GM23248 (cell line): ENCODE data around the gene SARDH. TPM values are rescaled to one million over a fixed set of nuclear protein-coding genes. Genes with fewer than 3 reads are reported as not detected.

Experiments
- DNase-seq: peaks from one replicate; pipeline ENCODE4 v3.0.0-alpha.2; 2015
- H2AFZ ChIP-seq: fragments of 200-600 bp; sonication (generic); 2 replicates; pipeline ENCODE4 v1.6.1; 2016; ENCODE audit warnings: antibody characterized with exemption
- H3F3A ChIP-seq: fragments of 200-600 bp; sonication (generic); 2 replicates; pipeline ENCODE4 v1.6.1; 2016; ENCODE audit warnings: mild to moderate bottlenecking, antibody characterized with exemption, mixed run types; ENCODE audit not compliant: insufficient read depth
- H3K27ac ChIP-seq: fragments of 200-600 bp; sonication (generic); 2 replicates; pipeline ENCODE4 v1.5.1; 2016; ENCODE audit warnings: mild to moderate bottlenecking
- H3K27me3 ChIP-seq: fragments of 200-600 bp; sonication (generic); replicated peaks from 2 replicates; pipeline ENCODE4 v1.6.1; 2016; ENCODE audit warnings: mild to moderate bottlenecking; ENCODE audit not compliant: insufficient read depth
- H3K36me3 ChIP-seq: fragments of 200-600 bp; sonication (generic); 2 replicates; pipeline ENCODE4 v1.6.1; 2016; ENCODE audit warnings: low read depth, mild to moderate bottlenecking
- H3K4me1 ChIP-seq: fragments of 200-600 bp; sonication (generic); 2 replicates; pipeline ENCODE4 v1.6.1; 2016; ENCODE audit warnings: mild to moderate bottlenecking; ENCODE audit not compliant: insufficient read depth
- H3K4me2 ChIP-seq: fragments of 200-600 bp; sonication (generic); one replicate; pipeline ENCODE4 v1.6.1; 2016; ENCODE audit warnings: mild to moderate bottlenecking; ENCODE audit not compliant: unreplicated experiment
- H3K4me3 ChIP-seq: fragments of 200-600 bp; sonication (generic); 2 replicates; pipeline ENCODE4 v1.5.1; 2016; ENCODE audit warnings: mild to moderate bottlenecking
- H3K79me2 ChIP-seq: fragments of 200-600 bp; sonication (generic); 2 replicates; pipeline ENCODE4 v1.6.1; 2016; ENCODE audit warnings: mild to moderate bottlenecking; ENCODE audit not compliant: insufficient read depth
- H3K9ac ChIP-seq: fragments of 200-600 bp; sonication (generic); 2 replicates; pipeline ENCODE4 v1.6.1; 2016; ENCODE audit warnings: mild to moderate bottlenecking
- H3K9me2 ChIP-seq: fragments of 200-600 bp; sonication (generic); 2 replicates; pipeline ENCODE4 v1.6.1; 2016; ENCODE audit warnings: mixed run types, mild to moderate bottlenecking, moderate library complexity; ENCODE audit not compliant: insufficient read depth
- H3K9me3 ChIP-seq: fragments of 200-600 bp; sonication (generic); one replicate; pipeline ENCODE4 v1.6.1; 2017; ENCODE audit warnings: low read depth
- H4K20me1 ChIP-seq: fragments of 200-600 bp; sonication (generic); 2 replicates; pipeline ENCODE4 v1.6.0; 2016; ENCODE audit not compliant: insufficient read depth
- EZH2 ChIP-seq: fragments of 200-600 bp; sonication (generic); IDR thresholded peaks from 2 replicates; pipeline ENCODE4 v1.6.1; 2018; ENCODE audit warnings: antibody characterized with exemption, mild to moderate bottlenecking; ENCODE audit not compliant: insufficient read depth, poor library complexity, severe bottlenecking
- EZH2phosphoT487 ChIP-seq: fragments of 200-600 bp; sonication (generic); IDR thresholded peaks from 2 replicates; pipeline ENCODE4 v1.6.1; 2018; ENCODE audit warnings: antibody characterized with exemption, moderate library complexity, mild to moderate bottlenecking, low read depth; ENCODE audit not compliant: insufficient read depth
- WGBS, 2 experiments: methylation state at CpG; one replicate each; pipeline ENCODE4 v1.1.6; 2015 to 2017; ENCODE audit warnings: low lambda C conversion rate in 2 of 2, low coverage in 1 of 2; ENCODE audit errors: missing lambda C conversion rate in 2 of 2; 5-methylcytosine and 5-hydroxymethylcytosine counted together
- in situ Hi-C: fragments of 300-500 bp; cut with MboI; formaldehyde crosslinking; loops from 2 replicates; pipeline ENCODE4 v1.15.0; 2020
- polyA plus RNA-seq: library from polyadenylated mRNA; unstranded; fragments of >200 nt; fragmentation: Nextera tagmentation; extraction: Ambion mirVana; gene quantifications from 2 replicates; pipeline ENCODE4 v1.2.1, GENCODE V29; 2016
- total RNA-seq: library from RNA; depleted of rRNA; stranded (reverse); fragments of >200 nt; shearing (Covaris generic); gene quantifications from 2 replicates; pipeline ENCODE4 v1.2.3, GENCODE V29; 2014

SARDH gene
- total and polyA plus RNA-seq, 2 experiments from 2014 or later = 0.16 to 2.4 TPM

DNA sequence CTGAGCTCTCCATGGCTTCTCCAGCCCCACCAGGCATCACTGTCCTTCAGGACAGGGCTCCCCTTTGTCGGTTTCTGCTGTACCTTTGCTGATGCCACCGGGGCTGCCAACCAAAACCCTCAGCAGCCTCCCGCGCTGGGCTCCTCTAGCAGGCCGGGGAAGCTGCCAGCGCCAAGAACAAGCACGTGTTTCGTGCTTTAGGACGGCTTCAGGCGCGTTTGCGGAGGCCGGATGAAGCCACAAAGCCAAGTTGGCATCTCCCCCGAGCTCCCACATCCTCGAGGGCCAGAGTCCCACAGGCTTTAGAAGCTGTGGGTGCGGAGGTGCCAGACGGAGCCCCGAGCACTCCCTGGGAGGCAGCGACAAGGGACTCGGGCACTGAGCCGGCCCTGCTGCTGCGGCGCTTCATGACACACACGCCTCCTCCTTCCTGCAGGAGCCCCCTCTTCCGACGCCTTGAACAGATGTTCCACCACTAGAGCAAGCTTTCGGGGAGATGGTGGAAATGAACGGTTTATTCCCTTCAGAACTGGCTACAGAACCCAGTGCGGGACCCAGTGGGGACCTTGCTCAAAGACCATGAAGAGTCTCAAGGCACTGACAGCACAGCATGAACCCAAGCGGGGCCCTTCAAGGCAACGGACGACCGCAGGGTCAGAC is 36.7 kb downstream of the SARDH start:
- DNase-seq = peak; percentile 43
- Histone ChIP-seq H2AFZ (no peak overlapping the region), H3K36me3 (no peaks in the 10 kb centered on the region), H3F3A (no peaks in the 10 kb centered on the region), H3K27me3 (peaks cover 44% of the 10 kb centered on the region), H3K9me3 (no peaks in the 10 kb centered on the region), H3K27ac (no peak overlapping the region), H3K9me2 (no peaks in the 10 kb centered on the region), H3K79me2 (no peaks in the 10 kb centered on the region), H3K4me1 (no peaks in the 10 kb centered on the region), H4K20me1 (no peaks in the 10 kb centered on the region), H3K4me2 (no peak overlapping the region), H3K9ac (no peak overlapping the region), H3K4me3 (no peak overlapping the region)
- in situ Hi-C loops = no loop called here
- TF ChIP-seq EZH2 (peak; percentile 49), EZH2phosphoT487 (no peak)
- whole genome bisulfite sequencing, 2 experiments = 17 to 22% methylated on average over 28 to 33 of the region's 33 CpGs

DNA sequence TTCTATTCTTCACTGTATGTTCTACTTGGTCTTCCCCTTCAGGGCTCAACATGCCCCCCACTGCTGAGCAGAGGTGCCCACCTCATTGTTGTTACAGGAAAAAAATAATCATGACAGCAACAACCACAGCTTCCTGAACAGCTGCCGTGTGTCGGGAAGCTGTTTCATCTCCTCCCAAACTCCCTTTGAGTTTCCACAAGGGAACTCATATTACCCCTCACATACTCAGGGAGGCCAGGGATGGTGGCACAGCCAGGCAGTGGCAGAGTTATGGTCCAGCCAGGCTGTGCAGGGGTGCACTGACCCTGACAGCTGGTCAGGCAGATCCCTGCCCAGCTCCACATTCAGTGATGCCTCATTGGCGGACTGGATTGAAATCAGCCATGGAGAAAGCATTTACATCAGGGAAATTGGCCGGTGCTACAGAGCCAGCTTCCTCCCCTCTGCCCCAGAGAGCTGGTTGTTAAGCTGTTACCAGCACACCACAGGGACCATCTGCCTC is 37.3 kb downstream of the SARDH start:
- 70% methylated on average over 4 of the region's 4 CpGs for WGBS, 2 experiments
- Histone ChIP-seq H3K9me3 (no peaks in the 10 kb centered on the region), H3K9ac (no peak overlapping the region), H3K4me2 (no peak overlapping the region), H3K79me2 (no peaks in the 10 kb centered on the region), H3F3A (no peaks in the 10 kb centered on the region), H3K36me3 (no peaks in the 10 kb centered on the region), H4K20me1 (no peaks in the 10 kb centered on the region), H3K4me1 (no peaks in the 10 kb centered on the region), H3K4me3 (no peak overlapping the region), H2AFZ (no peak overlapping the region), H3K9me2 (no peaks in the 10 kb centered on the region), H3K27ac (no peak overlapping the region), H3K27me3 (peaks cover 47% of the 10 kb centered on the region)
- no peak for DNase-seq
- no peak for TF ChIP-seq EZH2
- TF ChIP-seq EZH2phosphoT487 = no peak
- in situ Hi-C loops = no loop called here

DNA sequence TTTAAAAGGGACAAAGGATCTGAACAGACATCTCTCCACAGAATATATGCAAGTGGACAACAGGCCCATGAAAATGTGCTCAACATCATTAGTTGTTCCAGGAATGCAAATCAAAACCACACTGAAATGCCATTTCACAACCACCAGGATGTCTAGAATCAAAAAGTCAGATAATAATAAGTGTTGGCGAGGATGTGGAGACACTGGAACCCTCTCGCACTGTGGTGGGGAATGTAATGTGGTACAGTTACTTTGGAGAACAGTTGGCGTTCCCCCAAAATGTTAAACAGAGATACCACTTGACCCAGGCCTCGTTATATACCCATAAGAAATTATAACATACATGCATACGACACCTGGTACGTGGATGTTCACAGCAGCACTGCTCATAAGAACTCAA is 38.6 kb downstream of the SARDH start:
- Histone ChIP-seq H3K9me3 (no peaks in the 10 kb centered on the region), H3K79me2 (no peaks in the 10 kb centered on the region), H3F3A (no peaks in the 10 kb centered on the region), H3K9me2 (no peaks in the 10 kb centered on the region), H3K4me2 (no peak overlapping the region), H3K27me3 (peaks cover 47% of the 10 kb centered on the region), H4K20me1 (no peaks in the 10 kb centered on the region), H3K9ac (no peak overlapping the region), H3K4me1 (no peaks in the 10 kb centered on the region), H3K4me3 (no peak overlapping the region), H2AFZ (no peak overlapping the region), H3K36me3 (no peaks in the 10 kb centered on the region), H3K27ac (no peak overlapping the region)
- TF ChIP-seq EZH2 = no peak
- no peak for TF ChIP-seq EZH2phosphoT487
- in situ Hi-C loops = no loop called here
- no peak for DNase-seq
- 72 to 80% methylated on average over 6 of the region's 6 CpGs for WGBS, 2 experiments

DNA sequence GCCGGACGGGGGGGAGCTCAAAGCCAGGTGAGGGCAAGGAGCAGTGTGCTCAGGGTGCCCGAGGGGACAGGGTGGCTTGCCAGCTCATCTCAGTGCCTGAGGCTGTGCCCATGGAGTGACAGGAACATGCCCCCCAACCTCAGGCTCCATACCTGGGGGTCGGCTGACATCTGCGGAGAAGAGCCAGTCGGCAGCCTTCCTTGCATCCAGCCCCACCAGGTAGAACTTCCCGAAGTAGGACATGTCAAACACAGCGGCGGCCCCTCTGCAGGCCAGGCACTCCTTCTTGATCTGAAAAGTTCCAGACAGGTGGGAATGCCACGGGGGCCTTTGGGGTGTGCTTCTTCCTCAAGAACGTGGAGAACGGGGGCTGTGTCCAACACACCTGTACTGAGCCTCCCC is 42.1 kb downstream of the SARDH start:
- TF ChIP-seq EZH2 (no peak), EZH2phosphoT487 (no peak)
- no peaks in the 10 kb centered on the region for H3K4me1 ChIP-seq
- no peak overlapping the region for H3K4me3 ChIP-seq
- WGBS, 2 experiments = 80 to 84% methylated on average over 9 to 12 of the region's 12 CpGs
- H3K9ac ChIP-seq = no peak overlapping the region
- no peaks in the 10 kb centered on the region for H3K9me3 ChIP-seq
- no peaks in the 10 kb centered on the region for H3K36me3 ChIP-seq
- in situ Hi-C loops = no loop called here
- H3K27ac ChIP-seq = no peak overlapping the region
- H3K79me2 ChIP-seq = no peaks in the 10 kb centered on the region
- no peaks in the 10 kb centered on the region for H3F3A ChIP-seq
- no peak for DNase-seq
- no peaks in the 10 kb centered on the region for H3K9me2 ChIP-seq
- H4K20me1 ChIP-seq = no peaks in the 10 kb centered on the region
- no peak overlapping the region for H3K4me2 ChIP-seq
- H3K27me3 ChIP-seq = peaks cover 33% of the 10 kb centered on the region
- no peak overlapping the region for H2AFZ ChIP-seq
